ENCODE data around the gene P2RX4. TPM values are rescaled to one million over a fixed set of nuclear protein-coding genes. Genes with fewer than 3 reads are reported as not detected.

Gene P2RX4
- total and polyA plus RNA-seq, 2 donors = 14.4 to 15.2 TPM

- Histone ChIP-seq H3K4me3 (ENCODE audit: low read length in 2 of 2) (peak overlapping the region in 1 of 2 donors; percentile 38), H3K27me3 (ENCODE audit: control insufficient read depth in 2 of 2, insufficient read depth in 1 of 2, low read length in 1 of 2) (no peaks in the 10 kb centered on the region), H3K27ac (ENCODE audit: low read depth in 1 of 2, low read length in 1 of 2) (peak overlapping the region; percentile 89 to 91), H3K4me1 (ENCODE audit: control insufficient read depth in 2 of 2, insufficient read depth in 2 of 2, low read length in 2 of 2) (peaks cover 33 to 47% of the 10 kb centered on the region in 2 donors), H3K36me3 (ENCODE audit: control insufficient read depth in 2 of 2, insufficient read depth in 2 of 2, low read length in 1 of 2) (peaks cover 15 to 30% of the 10 kb centered on the region in 2 donors), H3K9me3 (ENCODE audit: control insufficient read depth in 2 of 2, insufficient read depth in 1 of 2, low read length in 1 of 2) (peaks cover 0 to 8% of the 10 kb centered on the region in 2 donors)
- DNase-seq (ENCODE audit: low read depth in 6 of 9, low spot score in 9 of 9) = no peak
- WGBS = 91% methylated on average over 17 of the region's 17 CpGs
Measured at GRCh38 chr12:121241156-121241970, 31.4 kb downstream of the P2RX4 start.

- H3K4me3 ChIP-seq (ENCODE audit: low read length in 2 of 2) = no peak overlapping the region
- peaks cover 0 to 6% of the 10 kb centered on the region in 2 donors for H3K9me3 ChIP-seq (ENCODE audit: control insufficient read depth in 2 of 2, insufficient read depth in 1 of 2, low read length in 1 of 2)
- H3K27me3 ChIP-seq (ENCODE audit: control insufficient read depth in 2 of 2, insufficient read depth in 1 of 2, low read length in 1 of 2) = no peaks in the 10 kb centered on the region
- H3K4me1 ChIP-seq (ENCODE audit: control insufficient read depth in 2 of 2, insufficient read depth in 2 of 2, low read length in 2 of 2) = peaks cover 15 to 19% of the 10 kb centered on the region in 2 donors
- H3K36me3 ChIP-seq (ENCODE audit: control insufficient read depth in 2 of 2, insufficient read depth in 2 of 2, low read length in 1 of 2) = peaks cover 33 to 47% of the 10 kb centered on the region in 2 donors
- no peak for DNase-seq (ENCODE audit: low read depth in 6 of 9, low spot score in 9 of 9)
- H3K27ac ChIP-seq (ENCODE audit: low read depth in 1 of 2, low read length in 1 of 2) = no peak overlapping the region
- WGBS = 99% methylated on average over 14 of the region's 14 CpGs
Measured at GRCh38 chr12:121245031-121245430, 35.1 kb downstream of the P2RX4 start.

GRCh38 chr12:121245951-121246350 lies 36.0 kb downstream of the P2RX4 start:
- Histone ChIP-seq H3K4me3 (ENCODE audit: low read length in 2 of 2) (no peak overlapping the region), H3K27me3 (ENCODE audit: control insufficient read depth in 2 of 2, insufficient read depth in 1 of 2, low read length in 1 of 2) (no peaks in the 10 kb centered on the region), H3K4me1 (ENCODE audit: control insufficient read depth in 2 of 2, insufficient read depth in 2 of 2, low read length in 2 of 2) (peaks cover 8 to 10% of the 10 kb centered on the region in 2 donors), H3K9me3 (ENCODE audit: control insufficient read depth in 2 of 2, insufficient read depth in 1 of 2, low read length in 1 of 2) (no peaks in the 10 kb centered on the region), H3K27ac (ENCODE audit: low read depth in 1 of 2, low read length in 1 of 2) (no peak overlapping the region), H3K36me3 (ENCODE audit: control insufficient read depth in 2 of 2, insufficient read depth in 2 of 2, low read length in 1 of 2) (peaks cover 37 to 54% of the 10 kb centered on the region in 2 donors)
- 89% methylated on average over 7 of the region's 7 CpGs for WGBS
- no peak for DNase-seq (ENCODE audit: low read depth in 6 of 9, low spot score in 9 of 9)

GRCh38 chr12:121246893-121247557 lies 37.1 kb downstream of the P2RX4 start:
- Histone ChIP-seq H3K4me1 (ENCODE audit: control insufficient read depth in 2 of 2, insufficient read depth in 2 of 2, low read length in 2 of 2) (no peaks in the 10 kb centered on the region), H3K9me3 (ENCODE audit: control insufficient read depth in 2 of 2, insufficient read depth in 1 of 2, low read length in 1 of 2) (no peaks in the 10 kb centered on the region), H3K27ac (ENCODE audit: low read depth in 1 of 2, low read length in 1 of 2) (no peak overlapping the region), H3K27me3 (ENCODE audit: control insufficient read depth in 2 of 2, insufficient read depth in 1 of 2, low read length in 1 of 2) (no peaks in the 10 kb centered on the region), H3K36me3 (ENCODE audit: control insufficient read depth in 2 of 2, insufficient read depth in 2 of 2, low read length in 1 of 2) (peaks cover 37 to 56% of the 10 kb centered on the region in 2 donors), H3K4me3 (ENCODE audit: low read length in 2 of 2) (no peak overlapping the region)
- 98% methylated on average over 16 of the region's 16 CpGs for WGBS
- no peak for DNase-seq (ENCODE audit: low read depth in 6 of 9, low spot score in 9 of 9)

GRCh38 chr12:121248622-121249021 lies 38.7 kb downstream of the P2RX4 start:
- WGBS = 97% methylated on average over 22 of the region's 22 CpGs
- H3K4me1 ChIP-seq (ENCODE audit: control insufficient read depth in 2 of 2, insufficient read depth in 2 of 2, low read length in 2 of 2) = no peaks in the 10 kb centered on the region
- H3K27ac ChIP-seq (ENCODE audit: low read depth in 1 of 2, low read length in 1 of 2) = no peak overlapping the region
- peaks cover 0 to 4% of the 10 kb centered on the region in 2 donors for H3K9me3 ChIP-seq (ENCODE audit: control insufficient read depth in 2 of 2, insufficient read depth in 1 of 2, low read length in 1 of 2)
- H3K4me3 ChIP-seq (ENCODE audit: low read length in 2 of 2) = no peak overlapping the region
- no peaks in the 10 kb centered on the region for H3K27me3 ChIP-seq (ENCODE audit: control insufficient read depth in 2 of 2, insufficient read depth in 1 of 2, low read length in 1 of 2)
- H3K36me3 ChIP-seq (ENCODE audit: control insufficient read depth in 2 of 2, insufficient read depth in 2 of 2, low read length in 1 of 2) = peaks cover 44 to 69% of the 10 kb centered on the region in 2 donors
- DNase-seq (ENCODE audit: low read depth in 6 of 9, low spot score in 9 of 9) = no peak

GRCh38 chr12:121250359-121250758 lies 40.4 kb downstream of the P2RX4 start:
- H3K9me3 ChIP-seq (ENCODE audit: control insufficient read depth in 2 of 2, insufficient read depth in 1 of 2, low read length in 1 of 2) = peaks cover 0 to 4% of the 10 kb centered on the region in 2 donors
- H3K4me3 ChIP-seq (ENCODE audit: low read length in 2 of 2) = no peak overlapping the region
- H3K4me1 ChIP-seq (ENCODE audit: control insufficient read depth in 2 of 2, insufficient read depth in 2 of 2, low read length in 2 of 2) = no peaks in the 10 kb centered on the region
- H3K27me3 ChIP-seq (ENCODE audit: control insufficient read depth in 2 of 2, insufficient read depth in 1 of 2, low read length in 1 of 2) = no peaks in the 10 kb centered on the region
- DNase-seq (ENCODE audit: low read depth in 6 of 9, low spot score in 9 of 9) = no peak
- no peak overlapping the region for H3K27ac ChIP-seq (ENCODE audit: low read depth in 1 of 2, low read length in 1 of 2)
- 95% methylated on average over 14 of the region's 14 CpGs for WGBS
- peaks cover 36 to 73% of the 10 kb centered on the region in 2 donors for H3K36me3 ChIP-seq (ENCODE audit: control insufficient read depth in 2 of 2, insufficient read depth in 2 of 2, low read length in 1 of 2)

GRCh38 chr12:121251838-121252237 lies 41.9 kb downstream of the P2RX4 start:
- H3K4me3 ChIP-seq (ENCODE audit: low read length in 2 of 2) = no peak overlapping the region
- no peaks in the 10 kb centered on the region for H3K27me3 ChIP-seq (ENCODE audit: control insufficient read depth in 2 of 2, insufficient read depth in 1 of 2, low read length in 1 of 2)
- peaks cover 0 to 4% of the 10 kb centered on the region in 2 donors for H3K9me3 ChIP-seq (ENCODE audit: control insufficient read depth in 2 of 2, insufficient read depth in 1 of 2, low read length in 1 of 2)
- no peaks in the 10 kb centered on the region for H3K4me1 ChIP-seq (ENCODE audit: control insufficient read depth in 2 of 2, insufficient read depth in 2 of 2, low read length in 2 of 2)
- peaks cover 36 to 80% of the 10 kb centered on the region in 2 donors for H3K36me3 ChIP-seq (ENCODE audit: control insufficient read depth in 2 of 2, insufficient read depth in 2 of 2, low read length in 1 of 2)
- WGBS = 99% methylated on average over 2 of the region's 2 CpGs
- H3K27ac ChIP-seq (ENCODE audit: low read depth in 1 of 2, low read length in 1 of 2) = no peak overlapping the region
- DNase-seq (ENCODE audit: low read depth in 6 of 9, low spot score in 9 of 9) = no peak

GRCh38 chr12:121252712-121253345 lies 42.9 kb downstream of the P2RX4 start:
- Histone ChIP-seq H3K27me3 (ENCODE audit: control insufficient read depth in 2 of 2, insufficient read depth in 1 of 2, low read length in 1 of 2) (no peaks in the 10 kb centered on the region), H3K9me3 (ENCODE audit: control insufficient read depth in 2 of 2, insufficient read depth in 1 of 2, low read length in 1 of 2) (peaks cover 0 to 4% of the 10 kb centered on the region in 2 donors), H3K27ac (ENCODE audit: low read depth in 1 of 2, low read length in 1 of 2) (no peak overlapping the region), H3K4me1 (ENCODE audit: control insufficient read depth in 2 of 2, insufficient read depth in 2 of 2, low read length in 2 of 2) (no peaks in the 10 kb centered on the region), H3K4me3 (ENCODE audit: low read length in 2 of 2) (no peak overlapping the region), H3K36me3 (ENCODE audit: control insufficient read depth in 2 of 2, insufficient read depth in 2 of 2, low read length in 1 of 2) (peaks cover 30 to 70% of the 10 kb centered on the region in 2 donors)
- DNase-seq (ENCODE audit: low read depth in 6 of 9, low spot score in 9 of 9) = no peak
- 98% methylated on average over 9 of the region's 9 CpGs for WGBS
